T-cell (primary cell): ENCODE measurements around the gene ALDH5A1. TPM values are rescaled to one million over a fixed set of nuclear protein-coding genes. Genes with fewer than 3 reads are reported as not detected.

Experiments used
- ATAC-seq, 4 experiments: fragments of 200-7000 bp in 3 of 4; fragments of 150-1000 bp in 1 of 4; cut with Tn5 transposase; replicated peaks in 1 of 4; 1 replicate in 3 of 4; 2 replicates in 1 of 4; pipeline ENCODE4 v1.10.0; 2021; ENCODE audit warnings: moderate library complexity in 3 of 4, mild to moderate bottlenecking in 2 of 4, moderate number of reproducible peaks in 1 of 4
- CTCF ChIA-PET, 2 donors: fragments of 300-600 bp; sonication (Branson Sonifier 250); formaldehyde crosslinking; loops; one replicate each; lab custom pipeline; 2022; ENCODE audit warnings: antibody characterized with exemption in 2 of 2; lab: Charles Lee
- POLR2A ChIA-PET, 2 donors: fragments of 300-600 bp; sonication (Branson Sonifier 250); formaldehyde crosslinking; loops; one replicate each; lab custom pipeline; 2022; ENCODE audit warnings: antibody characterized with exemption in 2 of 2; lab: Charles Lee
- DNase-seq, 35 experiments: peaks; one replicate each; pipeline versions ENCODE4 v3.0.0 to v3.0.0-alpha.2; 2013 to 2023
- H3K27ac ChIP-seq: one replicate; pipeline ENCODE4 v1.5.1; 2013; ENCODE audit warnings: low read length
- H3K27me3 ChIP-seq, 2 experiments: replicated peaks in 1 of 2; 1 replicate in 1 of 2; 2 replicates in 1 of 2; pipeline versions ENCODE4 v1.6.1 to v1.7.0; 2013; ENCODE audit warnings: low read length in 1 of 2, mixed read lengths in 1 of 2; ENCODE audit not compliant: control insufficient read depth in 2 of 2, insufficient read depth in 2 of 2; ENCODE audit errors: extremely low read depth in 1 of 2
- H3K36me3 ChIP-seq, 2 donors: 1 replicate in 1 of 2; 2 replicates in 1 of 2; pipeline versions ENCODE4 v1.6.1 to v1.7.0; 2013; ENCODE audit warnings: low read length in 1 of 2; ENCODE audit not compliant: control insufficient read depth in 2 of 2, insufficient read depth in 1 of 2; ENCODE audit errors: extremely low read depth in 1 of 2
- H3K4me1 ChIP-seq, 2 experiments: 1 replicate in 1 of 2; 2 replicates in 1 of 2; pipeline versions ENCODE4 v1.6.1 to v1.7.0; 2013; ENCODE audit warnings: low read length in 2 of 2, mixed read lengths in 1 of 2; ENCODE audit not compliant: insufficient read depth in 2 of 2, control insufficient read depth in 1 of 2; ENCODE audit errors: extremely low read depth in 1 of 2
- H3K4me3 ChIP-seq, 2 donors: 1 replicate in 1 of 2; 2 replicates in 1 of 2; pipeline versions ENCODE4 v1.5.1 to v1.7.0; 2013; ENCODE audit warnings: mild to moderate bottlenecking in 2 of 2, low read length in 1 of 2, moderate library complexity in 1 of 2; ENCODE audit not compliant: control insufficient read depth in 1 of 2; ENCODE audit errors: extremely low read depth in 1 of 2
- H3K9me3 ChIP-seq: 2 replicates; pipeline ENCODE4 v1.7.0; 2013
- H3K27ac Mint-ChIP-seq, 2 donors: one replicate each; pipeline ENCODE4 v1.8.0; 2020 to 2021; ENCODE audit warnings: mild to moderate bottlenecking in 2 of 2, mixed read lengths in 2 of 2
- H3K27me3 Mint-ChIP-seq, 2 donors: one replicate each; pipeline ENCODE4 v1.8.0; 2021 to 2022; ENCODE audit warnings: mixed read lengths in 2 of 2
- H3K36me3 Mint-ChIP-seq: one replicate; pipeline ENCODE4 v1.8.0; 2021; ENCODE audit warnings: mixed read lengths
- H3K4me1 Mint-ChIP-seq, 3 donors: one replicate each; pipeline ENCODE4 v1.8.0; 2020 to 2022; ENCODE audit warnings: mixed read lengths in 3 of 3, mild to moderate bottlenecking in 1 of 3
- H3K4me3 Mint-ChIP-seq, 3 donors: one replicate each; pipeline ENCODE4 v1.8.0; 2020 to 2022; ENCODE audit warnings: mild to moderate bottlenecking in 3 of 3, mixed read lengths in 3 of 3, moderate library complexity in 3 of 3
- H3K9me3 Mint-ChIP-seq, 3 donors: one replicate each; pipeline ENCODE4 v1.8.0; 2020 to 2022; ENCODE audit warnings: mixed read lengths in 3 of 3
- WGBS: methylation state at CpG from one replicate; pipeline ENCODE4 v1.1.5; 2013; ENCODE audit warnings: missing lambda C conversion rate; ENCODE audit not compliant: insufficient coverage; 5-methylcytosine and 5-hydroxymethylcytosine counted together
- total RNA-seq, 35 experiments: library from RNA in 6 of 35; stranded (reverse) in 6 of 35; fragments of 120-200 nt in 1 of 35; gene quantifications; one replicate each; pipeline versions ENCODE4 v1.2.1 to v1.2.4 and lab custom pipeline; 2013 to 2026

ALDH5A1 gene
- total RNA-seq, 5 donors from 2014 or later (not counting 1 experiment from before 2014, with no cell fraction given) = 4.8 to 15.2 (median 11.7) TPM

DNA sequence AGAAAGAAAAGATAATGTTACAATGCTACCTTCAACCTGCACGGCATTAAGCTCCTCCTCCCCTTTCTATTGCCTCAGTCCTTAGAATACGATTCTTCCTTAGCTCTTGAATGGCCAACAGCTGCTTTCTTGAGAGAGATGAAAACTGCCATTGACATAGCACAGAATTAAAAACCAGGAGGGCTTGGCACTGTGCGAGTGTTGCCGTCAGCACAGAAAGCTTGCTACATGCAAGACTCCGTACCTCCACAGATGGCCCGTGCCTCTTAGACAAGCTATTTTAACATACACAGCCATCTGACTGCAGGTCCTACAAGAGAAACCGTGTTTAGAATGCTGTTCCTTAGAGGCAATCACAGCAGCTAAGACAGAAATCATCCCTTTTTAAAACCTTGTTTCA is 51.7 kb downstream of the ALDH5A1 start:
- H3K9me3 ChIP-seq = no peaks in the 10 kb centered on the region
- H3K4me1 Mint-ChIP-seq = peaks cover 9 to 10% (median 10%) of the 10 kb centered on the region in 3 donors
- H3K9me3 Mint-ChIP-seq = no peaks in the 10 kb centered on the region
- POLR2A ChIA-PET = interaction anchor here in 1 of 2 donors (0.6 kb wide), 1 partner anchor 27 kb away, joined by 5 read pairs; no protein-coding TSS in a partner anchor
- H3K4me3 Mint-ChIP-seq = no peak overlapping the region
- peaks cover 0 to 7% of the 10 kb centered on the region in 2 experiments for H3K27me3 ChIP-seq
- H3K27me3 Mint-ChIP-seq = peaks cover 14 to 25% of the 10 kb centered on the region in 2 donors
- H3K27ac ChIP-seq = no peak overlapping the region
- H3K36me3 ChIP-seq = peaks cover 0 to under 1% of the 10 kb centered on the region in 2 donors
- peaks cover 3 to 5% of the 10 kb centered on the region in 2 experiments for H3K4me1 ChIP-seq
- no peak overlapping the region for H3K27ac Mint-ChIP-seq
- ATAC-seq (no peak), DNase-seq (no peak)
- no peaks in the 10 kb centered on the region for H3K36me3 Mint-ChIP-seq
- no peak overlapping the region for H3K4me3 ChIP-seq
- CTCF ChIA-PET = interaction anchor here in 1 of 2 donors (0.7 kb wide), 1 partner anchor 1010 kb away, joined by 7 read pairs; no protein-coding TSS in a partner anchor
- 88% methylated on average over 5 of the region's 7 CpGs for WGBS

- Histone ChIP-seq H3K4me3 (no peak overlapping the region), H3K4me1 (peaks cover 3 to 5% of the 10 kb centered on the region in 2 experiments), H3K27me3 (peaks cover 0 to 7% of the 10 kb centered on the region in 2 experiments), H3K36me3 (no peaks in the 10 kb centered on the region), H3K9me3 (no peaks in the 10 kb centered on the region), H3K27ac (no peak overlapping the region)
- POLR2A ChIA-PET = no interaction called here
- no peak overlapping the region for H3K27ac Mint-ChIP-seq
- peaks cover 14 to 25% of the 10 kb centered on the region in 2 donors for H3K27me3 Mint-ChIP-seq
- no peaks in the 10 kb centered on the region for H3K36me3 Mint-ChIP-seq
- 24% methylated on average over 8 of the region's 12 CpGs for WGBS
- DNase-seq = peak in 32 of 35 experiments; percentile 7 to 53 (median 30)
- CTCF ChIA-PET = interaction anchor here in 1 of 2 donors (0.7 kb wide), 1 partner anchor 1010 kb away, joined by 7 read pairs; no protein-coding TSS in a partner anchor
- peak; percentile 73 to 95 (median 89) for ATAC-seq
- H3K4me3 Mint-ChIP-seq = no peak overlapping the region
- H3K4me1 Mint-ChIP-seq = peaks cover 9 to 10% (median 10%) of the 10 kb centered on the region in 3 donors
- no peaks in the 10 kb centered on the region for H3K9me3 Mint-ChIP-seq
Observed at GRCh38 chr6:24547243-24547642, 52.5 kb downstream of the ALDH5A1 start.

- Histone ChIP-seq H3K4me1 (peaks cover 3 to 5% of the 10 kb centered on the region in 2 experiments), H3K27ac (no peak overlapping the region), H3K27me3 (peaks cover 0 to 7% of the 10 kb centered on the region in 2 experiments), H3K9me3 (no peaks in the 10 kb centered on the region), H3K4me3 (no peak overlapping the region), H3K36me3 (no peaks in the 10 kb centered on the region)
- Mint-ChIP-seq H3K4me1 (peaks cover 9 to 10% (median 10%) of the 10 kb centered on the region in 3 donors), H3K27ac (no peak overlapping the region), H3K27me3 (peaks cover 14 to 25% of the 10 kb centered on the region in 2 donors), H3K4me3 (no peak overlapping the region), H3K36me3 (no peaks in the 10 kb centered on the region), H3K9me3 (no peaks in the 10 kb centered on the region)
- no peak for DNase-seq
- no peak for ATAC-seq
- POLR2A ChIA-PET = no interaction called here
- WGBS = no CpG with 5 or more reads among the region's 1 CpG
- CTCF ChIA-PET = no interaction called here
Observed at GRCh38 chr6:24549158-24549557, 54.4 kb downstream of the ALDH5A1 start.

GRCh38 chr6:24549674-24550353 is 55.0 kb downstream of the ALDH5A1 start:
- CTCF ChIA-PET = no interaction called here

DNA sequence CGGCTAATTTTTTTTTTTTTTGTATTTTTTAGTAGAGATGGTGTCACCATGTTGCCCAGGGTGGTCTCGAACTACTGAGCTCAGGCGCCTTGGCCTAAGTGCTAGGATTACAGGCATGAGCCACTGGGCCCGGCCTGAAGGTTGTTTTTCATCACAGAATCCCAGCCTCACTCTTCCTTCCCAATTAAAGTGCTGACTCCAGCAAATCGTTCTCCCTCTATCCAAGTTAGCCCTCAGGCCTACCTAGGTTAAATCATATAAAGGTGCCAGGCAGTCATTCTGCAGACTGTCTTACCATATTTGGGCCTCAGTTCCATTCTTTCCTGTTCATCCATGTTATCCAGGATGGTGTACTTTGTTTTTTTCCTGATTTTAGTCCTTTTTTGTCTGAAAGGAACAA is 56.4 kb downstream of the ALDH5A1 start:
- peaks cover 9 to 10% (median 10%) of the 10 kb centered on the region in 3 donors for H3K4me1 Mint-ChIP-seq
- H3K4me3 Mint-ChIP-seq = no peak overlapping the region
- H3K9me3 Mint-ChIP-seq = no peaks in the 10 kb centered on the region
- POLR2A ChIA-PET = no interaction called here
- no peaks in the 10 kb centered on the region for H3K36me3 Mint-ChIP-seq
- DNase-seq (no peak), ATAC-seq (no peak)
- Histone ChIP-seq H3K9me3 (no peaks in the 10 kb centered on the region), H3K4me1 (peaks cover 3 to 5% of the 10 kb centered on the region in 2 experiments), H3K4me3 (no peak overlapping the region), H3K36me3 (no peaks in the 10 kb centered on the region), H3K27ac (no peak overlapping the region), H3K27me3 (peaks cover 0 to 7% of the 10 kb centered on the region in 2 experiments)
- H3K27ac Mint-ChIP-seq = no peak overlapping the region
- H3K27me3 Mint-ChIP-seq = peaks cover 10 to 24% of the 10 kb centered on the region in 2 donors
- CTCF ChIA-PET = interaction anchor here in 1 of 2 donors (0.5 kb wide), 1 partner anchor 94 kb away, joined by 3 read pairs; no protein-coding TSS in a partner anchor
- WGBS = 60% methylated on average over 1 of the region's 5 CpGs

More at GRCh38 chr6:24549674-24550353, 55.0 kb downstream of the ALDH5A1 start:
- DNase-seq (no peak), ATAC-seq (no peak)
- peaks cover 3 to 5% of the 10 kb centered on the region in 2 experiments for H3K4me1 ChIP-seq
- H3K36me3 ChIP-seq = no peaks in the 10 kb centered on the region
- H3K27ac ChIP-seq = no peak overlapping the region
- no peak overlapping the region for H3K4me3 Mint-ChIP-seq
- no peaks in the 10 kb centered on the region for H3K9me3 Mint-ChIP-seq
- H3K9me3 ChIP-seq = no peaks in the 10 kb centered on the region
- H3K27me3 ChIP-seq = peaks cover 0 to 7% of the 10 kb centered on the region in 2 experiments
- peaks cover 10 to 25% of the 10 kb centered on the region in 2 donors for H3K27me3 Mint-ChIP-seq
- POLR2A ChIA-PET = no interaction called here
- no peak overlapping the region for H3K4me3 ChIP-seq
- no peaks in the 10 kb centered on the region for H3K36me3 Mint-ChIP-seq
- no peak overlapping the region for H3K27ac Mint-ChIP-seq
- peaks cover 9 to 10% (median 10%) of the 10 kb centered on the region in 3 donors for H3K4me1 Mint-ChIP-seq
- WGBS = 90% methylated on average over 8 of the region's 13 CpGs

GRCh38 chr6:24554474-24554873 is 59.7 kb downstream of the ALDH5A1 start:
- ChIA-PET POLR2A (no interaction called here), CTCF (no interaction called here)
- DNase-seq (no peak), ATAC-seq (no peak)
- H3K9me3 Mint-ChIP-seq = no peaks in the 10 kb centered on the region
- H3K27ac Mint-ChIP-seq = no peak overlapping the region
- Histone ChIP-seq H3K9me3 (no peaks in the 10 kb centered on the region), H3K4me3 (no peak overlapping the region), H3K27me3 (no peaks in the 10 kb centered on the region), H3K36me3 (no peaks in the 10 kb centered on the region), H3K27ac (no peak overlapping the region), H3K4me1 (no peaks in the 10 kb centered on the region)
- H3K27me3 Mint-ChIP-seq = peaks cover 0 to 6% of the 10 kb centered on the region in 2 donors
- H3K4me1 Mint-ChIP-seq = no peaks in the 10 kb centered on the region
- no peak overlapping the region for H3K4me3 Mint-ChIP-seq
- H3K36me3 Mint-ChIP-seq = no peaks in the 10 kb centered on the region
- WGBS = no CpG with 5 or more reads among the region's 1 CpG
